GM18867 (cell line): Measurements from ENCODE around the gene MAGI2.
"Not testable (repeated sequence)": the region's sequence is repeated elsewhere in the genome, so short reads cannot be mapped to it uniquely, and the experiment has no call there.

Source experiments
- ATAC-seq: cut with Tn5 transposase; IDR thresholded peaks from one replicate; pipeline ENCODE4 v1.9.1; 2021; ENCODE audit warnings: mild to moderate bottlenecking, moderate library complexity; ENCODE audit not compliant: unreplicated experiment

Gene MAGI2

GRCh38 chr7:78023191-78023590 lies 1430.3 kb downstream of the MAGI2 start:
- no peak for ATAC-seq

DNA sequence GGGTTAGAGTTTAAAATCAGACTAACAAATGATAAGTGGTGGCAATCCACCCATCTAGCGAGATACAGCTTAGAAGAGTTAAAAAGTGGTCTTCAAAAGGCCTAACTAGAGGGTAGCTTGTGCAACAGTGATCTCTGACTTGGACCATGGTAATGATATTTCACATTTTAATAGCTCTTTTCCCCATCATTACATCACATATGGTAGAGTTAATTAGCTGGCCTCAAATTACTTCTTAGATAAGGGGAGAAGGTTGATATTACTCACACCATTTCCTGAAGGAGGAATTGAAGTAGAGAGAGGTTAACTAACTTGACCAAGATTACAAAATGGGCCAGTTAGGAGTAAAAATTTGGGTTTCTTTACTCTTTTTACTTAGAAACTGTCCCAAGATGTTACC lies 1431.3 kb downstream of the MAGI2 start:
- ATAC-seq, result no peak

- no peak for ATAC-seq
Observed at GRCh38 chr7:78020874-78021249, 1432.6 kb downstream of the MAGI2 start.

- peak; percentile 44 for ATAC-seq
Observed at GRCh38 chr7:78020136-78020873, 1433.2 kb downstream of the MAGI2 start.

GRCh38 chr7:78019447-78020135 lies 1433.9 kb downstream of the MAGI2 start:
- peak; percentile 82 for ATAC-seq

- no peak for ATAC-seq
Observed at GRCh38 chr7:78018641-78019446, 1434.6 kb downstream of the MAGI2 start.

GRCh38 chr7:78017591-78018100 lies 1435.8 kb downstream of the MAGI2 start:
- ATAC-seq, result no peak

GRCh38 chr7:78015574-78016260 lies 1437.8 kb downstream of the MAGI2 start:
- ATAC-seq, result no peak

DNA sequence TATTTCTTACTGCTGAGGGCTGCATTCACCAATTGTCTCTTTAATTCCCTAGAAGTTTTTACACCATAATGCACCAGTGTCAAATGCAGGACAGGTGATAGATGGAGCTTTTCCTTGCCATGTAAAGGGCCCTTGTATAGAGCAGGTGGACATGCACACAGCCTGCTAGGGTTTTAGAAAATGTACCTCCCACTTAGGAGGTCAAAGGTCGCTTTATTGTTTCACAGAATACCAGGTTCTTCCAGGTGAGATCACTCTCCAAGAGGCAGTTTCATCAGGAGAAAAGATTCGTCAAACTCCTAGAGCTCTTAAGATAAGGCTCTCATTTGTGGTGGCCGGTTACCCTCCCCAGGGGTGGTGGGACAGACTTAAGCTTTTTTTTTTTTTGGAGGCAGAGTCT lies 1439.1 kb downstream of the MAGI2 start:
- no peak for ATAC-seq

GRCh38 chr7:78013386-78013785 lies 1440.1 kb downstream of the MAGI2 start:
- ATAC-seq, result no peak

- no peak for ATAC-seq
Observed at GRCh38 chr7:78011642-78012041, 1441.8 kb downstream of the MAGI2 start.

- ATAC-seq, result no peak
Observed at GRCh38 chr7:78007231-78007630, 1446.2 kb downstream of the MAGI2 start.

- ATAC-seq, result no peak
Observed at GRCh38 chr7:78006063-78006755, 1447.3 kb downstream of the MAGI2 start.

- ATAC-seq, result no peak
Observed at GRCh38 chr7:78002715-78003114, 1450.8 kb downstream of the MAGI2 start.

DNA sequence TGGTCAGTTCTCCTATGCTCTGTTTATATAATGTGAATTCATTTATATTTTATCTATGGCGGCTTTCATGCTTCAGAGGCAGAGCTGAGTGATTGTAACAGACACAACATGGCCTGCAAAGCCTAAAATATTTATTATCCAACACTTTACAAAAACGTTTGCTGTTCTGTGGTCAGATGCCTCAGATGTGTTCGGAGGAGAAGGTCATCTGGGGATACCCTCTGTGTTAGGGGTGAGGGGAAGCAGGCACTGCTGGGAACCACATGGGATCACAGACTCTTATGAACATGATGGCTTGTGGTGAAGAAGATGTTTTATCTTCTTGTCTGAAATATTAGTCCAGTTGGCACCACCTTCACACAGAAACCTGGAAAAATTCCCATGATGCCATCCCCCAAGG lies 1451.4 kb downstream of the MAGI2 start:
- ATAC-seq, result no peak

DNA sequence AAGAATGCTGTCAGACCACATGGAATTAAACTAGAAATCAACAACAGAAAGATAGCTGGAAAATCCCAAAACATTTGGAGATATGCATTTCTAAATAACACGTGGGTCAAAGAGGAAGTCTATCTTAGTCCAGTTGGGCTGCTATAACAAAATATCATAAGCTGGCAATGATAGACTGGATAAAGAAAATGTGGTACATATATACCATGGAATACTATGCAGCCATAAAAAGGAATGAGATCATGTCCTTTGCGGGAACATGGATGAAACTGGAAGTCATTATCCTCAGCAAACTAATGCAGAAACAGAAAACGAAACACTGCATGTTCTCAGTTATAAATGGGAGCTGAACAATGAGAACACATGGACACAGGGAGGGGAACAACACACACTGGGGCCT lies 1454.3 kb downstream of the MAGI2 start:
- ATAC-seq, result not testable (repeated sequence)

DNA sequence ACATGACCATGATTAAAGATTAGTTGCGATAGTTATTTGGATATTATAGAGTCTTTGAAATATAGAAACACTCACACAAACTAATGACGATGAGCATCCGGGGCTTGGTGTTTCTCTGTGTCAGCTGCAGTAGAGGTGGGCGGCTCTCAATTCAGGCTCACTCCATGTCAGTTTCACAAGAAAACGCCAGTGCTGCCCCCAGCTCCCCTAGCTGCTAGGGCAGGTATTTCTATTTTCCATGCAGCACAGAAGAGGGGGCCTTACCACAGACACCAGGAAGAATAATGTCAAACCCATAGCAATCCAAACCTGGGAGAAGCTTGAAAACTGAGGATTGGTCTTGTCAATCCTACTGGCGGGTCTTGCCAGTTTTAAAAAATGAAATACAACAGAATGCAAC lies 1457.8 kb downstream of the MAGI2 start:
- no peak for ATAC-seq

DNA sequence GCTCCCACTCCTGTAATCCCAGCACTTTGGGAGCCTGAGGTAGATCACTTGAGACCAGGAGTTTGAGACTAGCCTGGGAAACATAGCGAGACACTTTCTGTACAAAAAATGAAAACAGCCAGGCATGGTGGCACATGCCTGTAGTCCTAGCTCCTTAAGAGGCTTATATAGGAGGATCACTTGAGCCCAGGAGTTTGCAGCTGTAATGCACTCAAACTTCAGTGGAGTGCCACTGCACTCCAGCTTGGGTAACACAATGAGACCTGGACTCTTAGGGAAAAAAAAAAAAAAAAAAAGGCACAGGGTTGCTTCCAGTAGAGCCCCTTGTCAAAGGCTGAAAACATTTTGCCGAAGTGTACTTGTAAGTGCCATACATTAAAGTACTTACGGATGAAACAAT lies 1459.6 kb downstream of the MAGI2 start:
- ATAC-seq, result no peak

GRCh38 chr7:77991656-77992055 lies 1461.8 kb downstream of the MAGI2 start:
- no peak for ATAC-seq

GRCh38 chr7:77989981-77990566 lies 1463.4 kb downstream of the MAGI2 start:
- no peak for ATAC-seq
